Measurements from ENCODE around the gene FAM83E.

The FAM83E gene

DNA sequence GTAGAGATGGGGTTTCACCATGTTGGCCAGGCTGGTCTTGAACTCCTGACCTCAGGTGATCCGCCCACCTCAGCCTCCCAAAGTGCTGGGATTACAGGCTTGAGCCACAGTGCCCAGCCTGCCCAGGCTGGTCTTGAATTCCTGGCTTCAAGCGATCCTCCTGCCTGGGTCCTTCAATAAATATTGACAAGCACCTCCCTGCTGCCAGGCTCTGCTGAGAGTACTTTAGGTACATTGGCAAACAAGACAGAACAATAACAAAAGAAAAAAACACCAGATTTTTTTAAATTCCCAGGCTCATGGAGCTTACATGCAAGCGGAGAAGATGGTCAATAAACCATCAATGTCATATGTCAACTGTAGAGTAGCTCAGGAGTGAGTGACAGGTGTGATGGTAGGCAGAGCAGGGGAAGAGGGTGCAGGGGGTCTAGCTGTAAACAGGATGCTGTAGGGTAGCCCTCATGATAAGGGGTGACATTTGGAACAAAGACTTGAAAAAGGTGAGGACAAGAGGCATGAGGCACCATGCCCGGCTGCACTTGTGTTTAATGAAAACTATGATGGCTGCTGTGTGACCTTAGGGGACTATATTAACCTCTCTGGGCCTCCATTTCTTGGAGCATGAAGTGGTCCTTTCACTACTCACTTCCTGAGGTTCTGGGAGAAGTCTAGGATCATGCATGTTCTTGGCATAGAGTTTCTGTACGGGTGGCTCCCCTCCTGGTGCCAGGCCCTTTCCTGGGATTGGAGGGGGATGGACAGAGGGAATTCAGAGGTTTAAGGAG lies 43.3 kb downstream of the FAM83E start:
- FAIRE-seq: no peak

DNA sequence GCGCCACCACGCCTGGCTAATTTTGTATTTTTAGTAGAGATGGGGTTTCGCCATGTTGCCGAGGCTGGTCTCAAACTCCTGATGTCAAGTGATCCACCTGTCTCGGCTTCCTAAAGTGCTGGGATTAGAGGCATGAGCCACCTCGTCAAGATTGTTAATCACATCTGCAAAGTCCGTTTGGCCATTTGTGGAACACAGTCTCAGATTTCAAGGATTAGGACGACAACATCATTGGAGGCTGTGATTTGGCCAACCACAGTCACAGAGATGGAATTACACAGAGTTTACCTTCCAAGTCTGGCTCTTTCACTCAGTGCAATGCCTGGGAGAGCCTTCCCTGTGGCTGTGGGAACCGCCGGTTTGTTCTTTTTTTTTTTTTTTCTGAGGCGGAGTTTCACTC lies 45.1 kb downstream of the FAM83E start:
- FAIRE-seq: no peak

DNA sequence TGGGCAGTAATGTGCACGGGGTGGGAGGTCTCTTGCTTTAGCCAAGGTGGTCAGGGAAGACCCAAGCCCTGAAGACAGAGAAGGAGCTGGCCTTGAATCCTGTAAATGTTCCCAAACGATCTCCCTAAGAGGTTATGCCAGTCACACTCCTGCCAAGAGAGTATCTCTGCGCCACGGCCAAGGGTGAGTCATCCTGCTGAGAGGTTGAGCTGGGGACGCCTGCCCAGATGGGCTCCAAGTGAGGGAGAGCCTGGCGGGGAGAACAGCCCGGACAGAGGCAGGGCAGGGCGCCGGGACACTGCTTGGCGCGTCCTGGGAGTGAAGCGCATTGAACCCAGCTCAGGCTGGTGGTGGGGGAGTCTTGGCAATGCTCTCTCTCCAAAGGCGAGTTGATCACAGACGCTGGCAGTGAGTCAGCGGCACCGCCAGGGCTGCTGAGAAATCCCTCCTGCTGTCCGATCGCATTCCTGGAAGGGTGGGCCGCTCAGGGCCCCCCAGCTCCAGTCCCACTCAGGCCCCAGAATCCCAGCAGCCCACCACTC lies 46.5 kb downstream of the FAM83E start:
- no peak for FAIRE-seq

DNA sequence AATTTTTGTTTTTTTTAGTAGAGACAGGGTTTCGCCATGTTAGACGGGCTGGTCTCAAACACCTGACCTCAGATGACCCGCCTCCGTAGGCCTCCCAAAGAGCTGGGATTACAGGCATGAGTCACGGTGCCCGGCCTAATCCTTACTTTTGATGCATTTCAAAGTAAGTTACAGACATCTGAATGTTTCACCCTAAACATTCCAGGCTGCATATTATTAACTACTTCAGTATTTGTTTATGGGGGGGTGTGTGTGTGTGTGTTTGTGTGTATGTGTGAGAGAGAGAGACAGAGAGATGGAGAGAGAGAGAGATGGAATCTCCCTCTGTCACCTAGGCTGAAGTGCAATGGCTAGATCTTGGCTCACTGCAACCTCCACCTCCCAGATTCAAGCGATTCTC lies 49.8 kb downstream of the FAM83E start:
- no peak for FAIRE-seq
